NOMO-1 treated with DMSO at 0.1 percent for 48 hours (cell line): ENCODE results near the gene CD14.
A peak's percentile ranks its signal among the peaks of the same experiment; 100 is the strongest.
"Not testable (repeated sequence)": the region's sequence is repeated elsewhere in the genome, so short reads cannot be mapped to it uniquely, and the experiment has no call there.

Experiments used
- DNase-seq: peaks from one replicate; lab custom pipeline; 2025; ENCODE audit not compliant: unreplicated experiment; lab: John Stamatoyannopoulos, UW

The CD14 gene

GRCh38 chr5:140598836-140599235, 34.1 kb downstream of the CD14 start:
- DNase-seq, result no peak

GRCh38 chr5:140596321-140596741, 36.6 kb downstream of the CD14 start:
- DNase-seq, result no peak

- DNase-seq, result peak; percentile 93
Observed at GRCh38 chr5:140595538-140596300, 37.3 kb downstream of the CD14 start.

DNA sequence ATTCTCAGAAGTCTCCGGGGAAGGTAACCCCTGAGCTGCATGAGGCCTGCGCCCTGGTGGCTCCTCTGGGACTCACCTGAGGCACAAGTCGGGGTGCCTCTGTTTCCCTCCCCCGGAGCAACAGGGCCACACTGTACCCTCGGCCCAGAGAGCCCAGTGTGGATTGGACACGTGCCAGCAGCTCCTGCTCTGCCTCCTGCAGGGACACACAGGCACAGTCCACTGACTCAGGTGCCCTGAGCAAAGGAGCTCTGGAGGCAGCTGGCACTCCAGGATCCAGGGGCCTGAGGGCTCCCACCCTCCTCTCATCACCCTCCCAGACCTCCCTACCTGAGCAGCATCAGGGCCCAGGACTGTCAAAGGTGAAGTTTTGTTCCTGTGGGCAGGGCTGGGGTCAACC, 38.8 kb downstream of the CD14 start:
- DNase-seq, result no peak

- DNase-seq, result not testable (repeated sequence)
Observed at GRCh38 chr5:140593070-140593469, 39.9 kb downstream of the CD14 start.

DNA sequence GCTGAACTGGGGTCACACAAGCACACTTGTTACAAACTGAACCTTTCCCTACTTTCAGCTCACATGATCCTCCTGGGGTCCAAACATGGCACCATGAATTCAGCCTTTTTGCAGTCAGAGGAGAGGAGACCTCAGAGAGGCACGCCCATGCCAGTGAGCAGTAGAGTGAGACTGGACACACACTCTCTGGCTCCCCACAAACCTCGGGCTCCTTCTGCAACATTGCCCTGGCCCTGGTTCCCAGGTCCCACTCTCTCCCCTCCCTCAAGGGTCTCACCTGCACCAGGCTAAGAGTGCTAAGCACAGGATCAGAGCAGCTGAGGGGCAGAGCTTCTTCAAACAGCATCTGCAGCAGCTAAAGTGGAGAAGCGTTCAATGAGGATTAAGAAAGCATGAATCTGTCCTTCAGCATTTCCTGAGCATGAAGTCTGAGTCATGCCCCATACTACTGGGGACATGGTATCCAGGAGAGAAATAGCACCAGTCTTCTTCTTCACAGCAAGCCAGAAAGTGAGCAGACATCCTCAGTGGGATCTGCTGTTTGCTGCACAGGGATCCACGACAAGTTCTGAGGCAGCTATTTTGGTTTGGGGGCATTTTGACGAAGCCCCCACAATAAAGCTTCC, 41.1 kb downstream of the CD14 start:
- DNase-seq, result peak; percentile 71

DNA sequence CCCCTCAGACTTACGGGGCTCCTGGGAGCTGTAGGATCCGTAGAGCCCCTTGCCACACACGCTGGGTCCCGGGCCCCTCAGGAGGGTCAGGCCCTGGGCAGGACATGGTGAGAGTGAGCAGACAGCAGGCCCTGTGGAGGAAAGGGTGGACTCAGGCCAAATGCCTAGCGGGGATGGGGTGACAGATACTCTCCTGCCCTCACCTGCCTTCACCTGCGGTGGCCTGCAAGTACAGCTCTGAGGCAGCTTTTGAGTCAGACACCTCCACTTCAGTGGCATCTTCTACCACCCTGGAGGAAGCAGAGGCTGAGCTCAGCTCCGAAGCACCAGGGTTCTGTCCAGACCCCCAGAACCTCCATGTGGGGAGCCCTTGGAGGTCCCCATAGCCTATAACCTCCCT, 42.1 kb downstream of the CD14 start:
- DNase-seq, result no peak

DNA sequence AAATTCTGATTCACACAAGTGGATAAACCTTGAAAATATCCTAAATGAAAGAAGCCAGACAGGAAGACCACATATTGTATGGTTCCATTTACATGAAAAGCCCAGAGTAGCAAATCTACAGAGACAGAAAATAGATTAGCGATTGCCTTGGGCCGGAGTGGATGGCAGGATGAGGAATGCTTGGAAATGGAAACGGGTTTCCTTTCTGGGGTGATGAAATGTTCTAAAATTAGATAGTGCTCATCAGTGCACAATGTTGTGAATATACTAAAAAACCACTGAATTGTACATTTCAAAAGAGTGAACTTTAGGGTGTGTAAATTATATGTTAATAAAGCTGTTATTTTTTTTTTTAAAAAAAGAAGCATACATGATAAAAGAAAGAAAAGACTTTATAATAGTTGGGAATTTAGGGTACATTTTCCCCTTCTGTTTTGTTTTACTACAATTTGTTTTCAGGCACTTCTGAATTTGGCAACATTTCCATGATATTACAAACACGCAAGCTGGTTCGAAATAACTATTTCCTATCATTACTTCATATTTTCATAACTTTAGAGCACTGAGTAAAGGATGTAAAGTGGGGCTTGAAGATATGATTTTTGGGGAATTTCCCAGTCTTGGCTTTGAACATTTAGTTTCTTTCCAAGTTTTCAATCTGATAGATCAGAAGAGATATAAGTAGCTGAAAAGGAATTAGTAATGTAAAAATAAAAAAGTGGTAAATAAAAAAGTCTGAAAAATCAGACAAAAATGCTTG, 44.5 kb downstream of the CD14 start:
- no peak for DNase-seq

- no peak for DNase-seq
Observed at GRCh38 chr5:140587495-140587894, 45.5 kb downstream of the CD14 start.
